ENCODE data around the gene CCDC88C. TPM values are rescaled to one million over a fixed set of nuclear protein-coding genes. Genes with fewer than 3 reads are reported as not detected.

Gene CCDC88C
- total and polyA plus RNA-seq, 7 donors = 0.95 to 45.7 (median 3.9) TPM

DNA sequence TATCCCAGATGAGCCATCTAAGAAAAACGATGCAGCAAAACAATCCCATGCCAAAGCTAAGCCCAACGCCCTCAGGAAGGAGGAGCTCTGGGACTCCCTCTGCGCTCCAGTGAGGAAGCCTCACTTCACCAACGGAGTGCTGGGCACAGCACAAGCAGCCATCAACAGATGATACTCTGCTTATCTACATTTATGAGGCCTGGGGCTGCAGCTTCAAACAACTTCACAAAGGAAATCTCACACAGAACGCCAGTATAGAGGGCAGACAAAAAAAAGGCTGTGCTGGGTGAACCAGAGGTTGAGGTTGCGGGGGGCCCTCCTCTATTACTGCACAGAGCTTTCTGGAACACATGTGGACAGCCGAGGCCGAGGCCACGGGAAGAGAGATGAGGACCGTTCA, 138.3 kb downstream of the CCDC88C start:
- WGBS, 2 donors = 92% methylated on average over 10 of the region's 10 CpGs
- intact Hi-C loops (cut with DNase I) = no loop called here
- no peak for TF ChIP-seq POLR2A (IDR thresholded peaks at IDR 0.05)
- DNase-seq = no peak
- no peaks in the 10 kb centered on the region for H3K9me3 ChIP-seq
- no peaks in the 10 kb centered on the region for H3K36me3 ChIP-seq
- no peak overlapping the region for H3K27ac ChIP-seq
- H3K4me1 ChIP-seq = peaks cover 0 to 32% (median 14%) of the 10 kb centered on the region in 4 donors
- no peaks in the 10 kb centered on the region for H3K27me3 ChIP-seq
- H3K4me3 ChIP-seq = no peak overlapping the region

- H3K4me3 ChIP-seq = no peak overlapping the region
- H3K4me1 ChIP-seq = peaks cover 0 to 22% (median 5%) of the 10 kb centered on the region in 4 donors
- no peak overlapping the region for H3K27ac ChIP-seq
- DNase-seq = no peak
- no peaks in the 10 kb centered on the region for H3K36me3 ChIP-seq
- intact Hi-C loops (cut with DNase I) = no loop called here
- no peaks in the 10 kb centered on the region for H3K9me3 ChIP-seq
- H3K27me3 ChIP-seq = no peaks in the 10 kb centered on the region
- TF ChIP-seq POLR2AphosphoS5 (IDR thresholded peaks at IDR 0.05) = no peak
- no peak for TF ChIP-seq CTCF (IDR thresholded peaks at IDR 0.05)
- TF ChIP-seq POLR2A (IDR thresholded peaks at IDR 0.05) = no peak
- no peak for TF ChIP-seq EP300 (IDR thresholded peaks at IDR 0.05)
- WGBS, 2 donors = 88 to 97% methylated on average over 5 of the region's 5 CpGs
Measured at GRCh38 chr14:91278383-91278715, 139.3 kb downstream of the CCDC88C start.

DNA sequence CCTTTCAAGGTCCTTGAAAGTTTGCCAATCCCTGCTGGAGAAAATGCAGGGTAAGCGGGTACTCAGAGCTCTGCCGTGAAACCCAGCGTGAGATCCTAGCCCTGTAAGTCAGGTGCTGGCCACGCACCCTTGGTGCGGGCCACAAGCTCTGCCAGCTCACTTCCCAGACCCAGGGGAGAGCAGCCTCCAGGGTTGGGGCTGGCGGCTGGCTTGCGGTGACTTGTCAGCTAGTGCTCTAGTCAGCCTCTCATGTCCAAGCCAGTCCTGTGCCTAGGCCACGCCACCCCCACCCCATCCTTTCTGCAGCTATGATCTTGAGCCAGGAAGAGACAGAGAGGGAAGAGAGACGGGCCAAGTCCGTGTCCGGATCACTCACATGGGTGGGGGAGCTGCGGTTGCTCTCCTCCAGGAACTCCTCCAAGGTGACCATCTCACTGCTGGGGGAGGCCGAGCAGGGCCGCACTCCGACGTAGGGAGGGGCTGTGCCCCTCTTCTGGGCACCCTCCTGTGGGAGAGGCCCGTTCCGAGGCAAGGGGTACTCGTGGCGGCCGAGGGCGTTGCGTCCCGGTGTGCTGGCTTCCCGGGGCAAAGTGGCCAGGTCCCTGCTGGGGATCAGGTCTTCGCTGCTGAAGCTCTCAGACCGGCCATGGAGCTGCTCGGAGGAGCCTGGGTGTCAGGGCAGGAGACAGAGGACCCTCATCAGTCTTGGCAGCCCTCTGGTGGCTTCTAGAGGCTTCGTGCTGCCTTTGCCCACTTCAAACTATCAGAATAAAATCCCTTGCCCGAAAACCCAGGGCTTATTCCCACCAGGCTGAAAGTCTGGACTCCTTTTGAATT, 139.9 kb downstream of the CCDC88C start:
- Histone ChIP-seq H3K36me3 (no peaks in the 10 kb centered on the region), H3K27me3 (no peaks in the 10 kb centered on the region), H3K4me3 (no peak overlapping the region), H3K9me3 (no peaks in the 10 kb centered on the region), H3K27ac (peak overlapping the region in 1 of 4 donors; percentile 25), H3K4me1 (peaks cover 0 to 22% (median 4%) of the 10 kb centered on the region in 4 donors)
- TF ChIP-seq POLR2AphosphoS5 (IDR thresholded peaks at IDR 0.05) = no peak
- no peak for TF ChIP-seq POLR2A (IDR thresholded peaks at IDR 0.05)
- no peak for TF ChIP-seq EP300 (IDR thresholded peaks at IDR 0.05)
- TF ChIP-seq CTCF (IDR thresholded peaks at IDR 0.05) = no peak
- no peak for DNase-seq
- intact Hi-C loops (cut with DNase I) = no loop called here
- 96 to 97% methylated on average over 30 of the region's 30 CpGs for WGBS, 2 donors

- WGBS, 2 donors = 95 to 97% methylated on average over 9 of the region's 9 CpGs
- intact Hi-C loops (cut with DNase I) = no loop called here
- DNase-seq = no peak
- Histone ChIP-seq H3K27ac (no peak overlapping the region), H3K4me3 (no peak overlapping the region), H3K9me3 (no peaks in the 10 kb centered on the region), H3K4me1 (peaks cover 0 to 25% (median 6%) of the 10 kb centered on the region in 4 donors), H3K36me3 (no peaks in the 10 kb centered on the region), H3K27me3 (no peaks in the 10 kb centered on the region)
- TF ChIP-seq EP300 (IDR thresholded peaks at IDR 0.05) = no peak
- TF ChIP-seq POLR2A (IDR thresholded peaks at IDR 0.05) = no peak
- no peak for TF ChIP-seq POLR2AphosphoS5 (IDR thresholded peaks at IDR 0.05)
- TF ChIP-seq CTCF (IDR thresholded peaks at IDR 0.05) = no peak
Measured at GRCh38 chr14:91274796-91275195, 142.8 kb downstream of the CCDC88C start.

- peaks cover 0 to 31% (median 11%) of the 10 kb centered on the region in 4 donors for H3K4me1 ChIP-seq
- intact Hi-C loops (cut with DNase I) = no loop called here
- no peak for DNase-seq
- H3K4me3 ChIP-seq = no peak overlapping the region
- H3K9me3 ChIP-seq = no peaks in the 10 kb centered on the region
- no peak for TF ChIP-seq EP300 (IDR thresholded peaks at IDR 0.05)
- no peak for TF ChIP-seq POLR2A (IDR thresholded peaks at IDR 0.05)
- TF ChIP-seq CTCF (IDR thresholded peaks at IDR 0.05) = no peak
- no peak for TF ChIP-seq POLR2AphosphoS5 (IDR thresholded peaks at IDR 0.05)
- WGBS, 2 donors = 89 to 94% methylated on average over 13 of the region's 13 CpGs
- H3K27ac ChIP-seq = no peak overlapping the region
- no peaks in the 10 kb centered on the region for H3K27me3 ChIP-seq
- no peaks in the 10 kb centered on the region for H3K36me3 ChIP-seq
Measured at GRCh38 chr14:91273885-91274273, 143.7 kb downstream of the CCDC88C start.
